ENCODE results near the gene KCNQ2. TPM values are rescaled to one million over a fixed set of nuclear protein-coding genes. Genes with fewer than 3 reads are reported as not detected.

Gene KCNQ2
- total RNA-seq, 1 donor from 2014 or later = 14.6 TPM

GRCh38 chr20:63372971-63373885 is 99.2 kb downstream of the KCNQ2 start:
- H3K4me1 Mint-ChIP-seq (ENCODE audit: low read depth) = peaks cover 12% of the 10 kb centered on the region
- no peak overlapping the region for H3K27ac Mint-ChIP-seq
- DNase-seq (ENCODE audit: low spot score, unreplicated experiment) = no peak
- H3K4me3 Mint-ChIP-seq (ENCODE audit: low read depth) = no peak overlapping the region
- no peaks in the 10 kb centered on the region for H3K27me3 Mint-ChIP-seq
- H3K9me3 Mint-ChIP-seq (ENCODE audit: low read depth) = no peaks in the 10 kb centered on the region
- TF ChIP-seq, protein P1, sequence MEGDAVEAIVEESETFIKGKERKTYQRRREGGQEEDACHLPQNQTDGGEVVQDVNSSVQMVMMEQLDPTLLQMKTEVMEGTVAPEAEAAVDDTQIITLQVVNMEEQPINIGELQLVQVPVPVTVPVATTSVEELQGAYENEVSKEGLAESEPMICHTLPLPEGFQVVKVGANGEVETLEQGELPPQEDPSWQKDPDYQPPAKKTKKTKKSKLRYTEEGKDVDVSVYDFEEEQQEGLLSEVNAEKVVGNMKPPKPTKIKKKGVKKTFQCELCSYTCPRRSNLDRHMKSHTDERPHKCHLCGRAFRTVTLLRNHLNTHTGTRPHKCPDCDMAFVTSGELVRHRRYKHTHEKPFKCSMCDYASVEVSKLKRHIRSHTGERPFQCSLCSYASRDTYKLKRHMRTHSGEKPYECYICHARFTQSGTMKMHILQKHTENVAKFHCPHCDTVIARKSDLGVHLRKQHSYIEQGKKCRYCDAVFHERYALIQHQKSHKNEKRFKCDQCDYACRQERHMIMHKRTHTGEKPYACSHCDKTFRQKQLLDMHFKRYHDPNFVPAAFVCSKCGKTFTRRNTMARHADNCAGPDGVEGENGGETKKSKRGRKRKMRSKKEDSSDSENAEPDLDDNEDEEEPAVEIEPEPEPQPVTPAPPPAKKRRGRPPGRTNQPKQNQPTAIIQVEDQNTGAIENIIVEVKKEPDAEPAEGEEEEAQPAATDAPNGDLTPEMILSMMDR (IDR thresholded peaks at IDR 0.05; ENCODE audit: unreplicated experiment) = no peak
- H3K36me3 Mint-ChIP-seq (ENCODE audit: insufficient read depth) = no peaks in the 10 kb centered on the region

DNA sequence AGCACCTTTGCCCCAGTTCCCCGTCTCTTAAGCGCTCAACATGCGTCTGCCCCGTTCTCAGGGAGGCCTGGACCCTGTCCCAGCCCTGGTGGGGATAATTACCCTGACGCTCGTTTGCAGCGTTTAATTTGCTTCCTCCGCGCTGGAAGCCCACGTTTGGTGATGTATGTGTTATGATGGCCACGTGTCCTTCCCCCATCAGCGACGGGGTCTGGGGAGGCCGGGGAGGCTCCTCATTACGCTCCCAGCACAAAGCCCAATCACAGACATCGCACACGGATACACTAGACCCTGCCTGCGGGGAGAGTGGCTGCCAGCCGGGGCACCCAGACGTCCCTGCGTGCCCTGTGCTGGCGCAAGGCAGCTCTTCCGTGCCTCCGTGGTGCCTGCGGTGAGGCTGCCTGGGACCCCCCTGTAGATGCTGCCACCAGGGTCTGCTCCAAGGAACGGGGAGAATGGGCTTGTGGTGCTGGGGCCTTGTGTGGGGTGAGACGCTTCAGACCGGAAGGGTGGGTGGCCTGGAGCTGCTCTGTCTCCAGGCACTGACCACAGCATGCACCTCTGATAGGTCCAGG is 101.1 kb downstream of the KCNQ2 start:
- TF ChIP-seq, protein P1 (IDR thresholded peaks at IDR 0.05; ENCODE audit: unreplicated experiment) = no peak
- no peak overlapping the region for H3K27ac Mint-ChIP-seq
- no peak for DNase-seq (ENCODE audit: low spot score, unreplicated experiment)
- H3K4me1 Mint-ChIP-seq (ENCODE audit: low read depth) = peaks cover 5% of the 10 kb centered on the region
- H3K36me3 Mint-ChIP-seq (ENCODE audit: insufficient read depth) = no peaks in the 10 kb centered on the region
- no peak overlapping the region for H3K4me3 Mint-ChIP-seq (ENCODE audit: low read depth)
- no peaks in the 10 kb centered on the region for H3K9me3 Mint-ChIP-seq (ENCODE audit: low read depth)
- no peaks in the 10 kb centered on the region for H3K27me3 Mint-ChIP-seq

GRCh38 chr20:63370618-63371187 is 101.8 kb downstream of the KCNQ2 start:
- TF ChIP-seq, protein P1 (IDR thresholded peaks at IDR 0.05; ENCODE audit: unreplicated experiment) = no peak
- H3K4me3 Mint-ChIP-seq (ENCODE audit: low read depth) = no peak overlapping the region
- DNase-seq (ENCODE audit: low spot score, unreplicated experiment) = no peak
- no peaks in the 10 kb centered on the region for H3K27me3 Mint-ChIP-seq
- no peaks in the 10 kb centered on the region for H3K9me3 Mint-ChIP-seq (ENCODE audit: low read depth)
- peaks cover 2% of the 10 kb centered on the region for H3K4me1 Mint-ChIP-seq (ENCODE audit: low read depth)
- no peaks in the 10 kb centered on the region for H3K36me3 Mint-ChIP-seq (ENCODE audit: insufficient read depth)
- no peak overlapping the region for H3K27ac Mint-ChIP-seq

GRCh38 chr20:63369724-63370617 is 102.5 kb downstream of the KCNQ2 start:
- Mint-ChIP-seq H3K27me3 (no peaks in the 10 kb centered on the region), H3K27ac (no peak overlapping the region), H3K4me3 (ENCODE audit: low read depth) (no peak overlapping the region), H3K9me3 (ENCODE audit: low read depth) (no peaks in the 10 kb centered on the region), H3K36me3 (ENCODE audit: insufficient read depth) (no peaks in the 10 kb centered on the region), H3K4me1 (ENCODE audit: low read depth) (peaks cover 2% of the 10 kb centered on the region)
- TF ChIP-seq, protein P1 (IDR thresholded peaks at IDR 0.05; ENCODE audit: unreplicated experiment) = peak; percentile 16
- DNase-seq (ENCODE audit: low spot score, unreplicated experiment) = no peak
